Measurements from ENCODE around the gene CCDC142. TPM values are rescaled to one million over a fixed set of nuclear protein-coding genes. Genes with fewer than 3 reads are reported as not detected.
"Not testable (repeated sequence)": the region's sequence is repeated elsewhere in the genome, so short reads cannot be mapped to it uniquely, and the experiment has no call there.

The CCDC142 gene
- total RNA-seq, 1 experiment from 2014 or later = 7.8 TPM

- not testable (repeated sequence) for DNase-seq (ENCODE audit: low read depth)
Observed at GRCh38 chr2:74442483-74443297, 40.1 kb downstream of the CCDC142 start.

DNA sequence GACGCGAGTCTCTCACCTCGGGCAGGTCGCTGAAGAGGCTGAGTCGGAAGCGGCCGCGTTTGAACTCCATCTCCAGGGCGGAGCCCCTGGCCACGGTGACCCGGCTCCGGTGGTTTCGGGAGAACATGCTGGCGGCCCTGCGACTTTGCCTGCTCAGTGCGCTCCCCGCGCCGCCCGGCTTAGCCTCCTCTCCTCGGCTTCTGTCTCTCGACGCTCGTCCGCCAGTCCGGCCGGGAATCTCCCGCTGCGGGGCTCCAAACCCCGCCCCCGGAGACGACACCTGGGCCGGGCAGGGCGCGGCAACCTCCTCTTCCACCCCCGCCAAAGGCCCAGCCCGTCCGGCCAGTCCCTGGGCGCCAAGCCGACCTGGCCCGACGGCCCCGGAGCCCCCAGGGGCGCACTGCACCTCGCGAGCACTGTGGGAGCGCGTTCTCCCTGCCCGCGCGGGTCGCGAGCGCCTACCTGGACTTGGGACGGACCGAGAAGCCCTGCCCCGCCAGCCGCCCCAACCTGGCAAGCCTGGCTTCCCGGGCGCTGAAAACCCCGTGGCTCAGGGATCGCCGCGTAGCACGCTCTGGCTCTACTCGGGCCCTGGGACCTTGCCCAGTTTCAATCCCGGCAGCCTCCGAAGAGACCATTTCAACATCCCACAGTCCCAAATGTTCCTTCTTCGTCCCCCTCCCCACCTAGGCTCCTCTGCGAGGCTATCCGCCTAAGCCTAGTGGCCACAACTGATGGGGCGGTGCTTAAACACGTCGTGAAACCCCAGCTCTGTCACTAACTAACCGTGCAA is 40.9 kb downstream of the CCDC142 start, which contains the start of gene RTKN:
Gene RTKN, minus strand, starts transcription at position 248 of the 793 bp plus-strand sequence. Its CDS starts 121 bp downstream, at position 127.
- no peak for DNase-seq (ENCODE audit: low read depth)

DNA sequence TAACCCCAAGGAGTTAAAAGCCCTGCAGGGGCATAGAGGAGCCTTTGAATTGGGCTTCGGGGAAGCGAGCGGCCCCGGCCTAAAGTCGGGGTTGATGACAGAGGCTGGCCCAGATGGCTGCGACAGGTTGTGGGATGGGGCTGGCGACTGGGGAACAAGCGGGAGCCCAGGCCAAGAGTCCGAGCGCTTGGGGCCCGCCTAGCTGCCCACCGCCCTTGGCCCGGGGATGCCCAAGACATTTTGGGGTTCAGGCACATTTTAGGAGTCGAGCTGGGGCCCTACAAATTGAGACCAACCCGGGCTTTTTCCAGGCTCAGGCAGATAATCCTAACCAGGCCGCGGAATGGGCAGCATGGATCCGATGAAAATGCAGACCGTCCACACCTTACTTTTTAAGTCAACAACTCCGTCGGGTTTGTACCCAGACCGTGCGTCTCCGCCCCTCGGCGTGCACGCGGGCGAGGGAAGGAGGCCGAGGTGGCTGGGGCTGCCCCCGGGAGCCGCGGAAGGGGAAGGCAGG is 41.6 kb downstream of the CCDC142 start:
- no peak for DNase-seq (ENCODE audit: low read depth)

DNA sequence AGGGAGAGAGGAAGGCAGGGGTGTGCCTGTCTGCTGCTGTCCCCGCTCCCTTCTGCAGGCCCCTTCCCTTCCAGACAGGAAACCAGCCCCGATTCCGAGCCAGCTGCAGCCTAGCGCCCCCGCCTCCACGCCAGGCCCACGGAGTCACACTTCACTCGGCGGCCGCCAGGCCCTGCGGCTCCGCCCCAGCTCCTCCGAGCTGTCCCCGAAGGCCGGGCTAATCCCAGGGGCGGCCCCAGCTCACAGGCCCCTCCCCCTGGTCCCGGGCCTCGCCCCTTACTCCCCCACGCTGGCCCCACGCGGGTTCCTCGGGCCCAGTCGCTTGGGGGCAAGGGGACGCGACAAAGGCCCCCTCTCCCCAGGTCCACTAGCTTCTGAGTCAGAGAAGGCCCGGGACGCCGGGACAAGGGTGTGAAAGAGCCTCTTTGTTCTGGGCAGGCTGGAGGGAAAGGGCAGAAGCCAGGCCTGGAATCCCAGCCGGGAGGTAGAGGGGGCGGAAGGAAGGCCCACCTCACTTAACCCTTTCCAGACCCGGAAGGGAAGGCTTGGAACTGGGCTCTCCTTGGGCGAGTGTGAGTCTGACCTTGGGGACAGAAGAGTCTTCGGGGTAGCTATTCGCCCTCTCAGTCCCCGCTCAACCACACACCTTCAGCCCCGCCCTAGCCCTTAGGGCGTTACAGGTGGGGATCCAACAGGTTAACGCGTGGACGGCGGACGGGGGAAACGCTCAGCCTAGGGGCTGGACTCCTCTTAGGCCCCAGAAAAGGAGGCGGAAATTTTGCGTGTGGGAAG is 42.2 kb downstream of the CCDC142 start:
- peak; percentile 78 for DNase-seq (ENCODE audit: low read depth)

DNA sequence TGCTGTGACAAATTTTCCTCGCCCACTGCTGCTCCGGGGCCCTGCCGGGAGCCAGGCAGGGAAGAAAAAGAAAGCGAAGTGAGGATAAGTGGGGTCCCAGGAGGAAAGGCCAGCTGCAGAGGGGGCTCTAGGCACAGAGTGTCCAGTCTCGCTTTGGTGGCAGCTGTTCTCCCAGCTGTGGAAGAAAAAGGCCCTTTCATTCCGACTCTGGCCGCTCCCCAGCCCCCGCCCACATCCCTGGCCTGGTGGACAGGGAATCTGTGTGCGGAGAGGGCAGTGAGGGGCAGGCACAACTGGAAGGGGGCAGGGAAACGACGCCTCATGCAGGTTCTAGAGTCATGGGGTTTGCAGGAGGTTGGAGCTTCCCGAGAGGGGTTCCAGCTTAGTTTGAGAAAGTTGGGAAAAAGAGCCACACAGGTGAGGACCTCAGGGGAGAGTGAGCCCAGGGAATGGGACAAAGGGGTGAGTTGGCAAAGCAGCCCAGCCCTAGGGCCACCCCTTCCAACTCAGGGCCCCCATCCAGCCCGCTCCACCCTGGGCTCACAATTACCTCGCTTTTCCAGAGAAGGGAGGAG is 42.9 kb downstream of the CCDC142 start:
- peak; percentile 34 for DNase-seq (ENCODE audit: low read depth)

DNA sequence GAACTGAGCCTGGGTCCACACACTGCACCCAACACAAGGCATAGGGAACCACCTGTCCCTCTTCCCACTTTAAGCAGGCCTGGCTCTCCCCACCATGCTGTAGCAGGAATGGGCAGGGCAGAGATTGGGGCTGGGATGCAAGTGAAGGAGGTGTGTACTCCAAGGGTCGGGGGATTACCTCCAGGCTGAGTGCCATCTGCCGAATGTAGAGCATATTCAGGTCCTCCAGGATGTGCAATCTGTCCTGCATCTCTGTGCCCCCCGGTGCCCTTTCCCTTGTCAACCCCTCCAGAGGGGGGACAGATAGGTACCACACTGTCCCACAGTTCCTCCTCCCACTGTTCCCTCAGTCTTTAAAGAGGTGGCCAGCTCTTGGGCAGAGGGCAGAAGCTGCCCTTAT is 43.4 kb downstream of the CCDC142 start:
- DNase-seq (ENCODE audit: low read depth) = no peak

DNA sequence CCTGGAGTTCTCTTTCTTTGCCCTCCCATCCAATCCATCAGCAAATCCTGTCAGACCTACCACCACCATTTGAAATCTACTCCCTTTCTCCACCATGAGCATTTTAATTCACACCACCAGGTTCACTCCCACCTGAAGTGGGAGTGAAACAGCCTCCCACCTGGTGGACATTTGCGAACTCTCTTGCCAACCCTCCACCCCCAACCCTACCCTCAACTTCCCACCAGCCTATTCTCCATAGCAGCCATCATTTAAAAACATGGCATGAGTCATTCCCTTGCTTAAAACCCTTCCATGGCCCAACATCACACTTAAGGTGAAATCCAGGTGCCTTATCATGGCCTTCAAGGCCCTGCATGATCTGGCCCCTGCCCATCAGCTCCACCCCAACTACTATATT is 44.5 kb downstream of the CCDC142 start:
- no peak for DNase-seq (ENCODE audit: low read depth)

DNA sequence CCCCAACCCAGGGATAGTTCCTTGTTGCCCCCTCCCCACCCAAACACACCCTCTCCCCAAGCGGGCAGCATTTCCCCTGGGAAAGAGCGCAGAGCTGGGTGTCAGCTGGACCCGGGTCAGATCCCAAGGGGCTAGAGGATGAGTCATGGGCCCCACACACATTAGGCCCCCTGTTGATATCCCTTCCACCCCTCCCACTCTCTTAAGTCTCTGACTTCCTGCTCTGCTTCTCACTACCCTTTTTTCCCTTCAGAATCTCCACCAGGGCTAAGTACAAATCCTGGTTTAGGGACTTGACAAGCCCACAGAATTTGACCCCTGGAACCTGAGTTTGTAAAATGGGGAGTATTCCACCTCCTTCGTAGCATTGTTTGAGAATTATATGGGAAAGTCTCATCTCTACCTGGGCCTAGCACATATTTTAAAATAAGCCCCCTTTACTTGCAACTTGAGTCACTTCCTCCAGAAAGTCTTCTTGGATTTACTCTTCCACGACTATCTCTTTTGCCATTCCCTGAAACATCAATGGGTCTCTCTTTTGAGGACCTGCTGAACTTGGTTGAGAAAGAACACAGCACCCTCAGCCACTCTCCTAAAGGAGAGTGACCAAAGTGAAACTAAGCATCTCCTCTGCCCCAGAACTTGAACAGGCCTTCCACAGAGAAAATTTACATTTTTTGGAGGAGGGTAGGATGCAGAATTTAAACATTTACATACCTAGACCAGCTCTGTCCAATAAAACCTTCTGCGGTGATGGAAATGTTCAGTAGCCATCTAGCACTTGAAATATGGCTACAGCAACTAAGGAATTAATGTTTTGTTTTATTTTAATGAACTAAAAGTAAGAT is 45.7 kb downstream of the CCDC142 start:
- DNase-seq (ENCODE audit: low read depth) = no peak

DNA sequence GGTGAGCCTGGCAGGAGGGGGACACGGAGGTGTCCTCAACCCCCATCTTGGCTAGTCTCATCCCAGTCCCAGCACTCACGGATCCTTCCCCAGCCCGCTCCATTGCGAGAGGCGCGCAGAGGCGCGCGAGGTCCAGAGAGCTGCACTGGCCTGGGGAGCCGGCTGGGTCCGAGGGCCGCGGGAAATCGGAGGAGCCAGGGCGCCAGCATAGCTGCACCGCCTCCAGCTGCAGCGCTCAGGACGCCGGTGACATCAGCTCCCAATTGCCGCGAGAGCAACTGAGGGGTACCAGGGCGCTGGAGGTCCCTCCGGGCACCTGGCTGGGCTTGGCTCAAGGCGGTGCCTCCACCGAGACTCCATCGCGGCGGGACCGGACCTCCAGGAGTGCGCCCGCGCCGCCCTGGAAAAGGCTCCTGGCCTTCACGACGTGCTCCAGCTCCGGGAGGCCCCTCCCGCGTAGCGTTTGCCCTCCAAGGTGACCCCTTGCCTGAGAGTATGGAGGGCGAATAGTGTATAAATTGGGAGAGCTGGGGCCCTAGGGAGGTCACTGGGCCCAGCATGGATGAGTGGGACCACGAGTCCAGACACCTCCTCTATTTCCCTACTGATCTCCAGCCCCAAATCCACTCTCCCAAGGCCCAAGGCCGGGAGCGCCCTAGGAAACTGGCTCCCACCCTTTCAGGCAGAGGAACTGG is 46.5 kb downstream of the CCDC142 start:
- no peak for DNase-seq (ENCODE audit: low read depth)

DNA sequence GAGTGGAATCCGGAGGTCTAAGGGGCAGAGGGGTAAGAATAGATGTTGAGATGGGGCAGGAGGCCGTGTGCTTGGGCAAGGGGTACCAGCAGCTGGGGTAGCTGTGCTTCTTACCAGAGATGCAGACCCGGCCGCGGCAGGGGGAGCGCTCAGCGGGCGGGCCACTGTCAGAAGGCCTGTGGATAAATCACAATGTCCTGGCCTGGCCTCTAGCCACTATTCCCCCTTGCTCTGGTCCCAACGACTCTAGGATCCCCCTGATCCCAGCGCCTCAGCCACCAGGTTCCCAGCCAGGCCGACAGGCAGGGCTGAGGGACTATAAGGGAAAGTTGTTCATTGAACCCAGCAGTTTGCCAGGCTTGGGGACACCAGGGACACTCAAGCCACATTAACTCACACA is 52.3 kb downstream of the CCDC142 start:
- DNase-seq (ENCODE audit: low read depth) = no peak

- no peak for DNase-seq (ENCODE audit: low read depth)
Observed at GRCh38 chr2:74429487-74430451, 53.0 kb downstream of the CCDC142 start.

DNA sequence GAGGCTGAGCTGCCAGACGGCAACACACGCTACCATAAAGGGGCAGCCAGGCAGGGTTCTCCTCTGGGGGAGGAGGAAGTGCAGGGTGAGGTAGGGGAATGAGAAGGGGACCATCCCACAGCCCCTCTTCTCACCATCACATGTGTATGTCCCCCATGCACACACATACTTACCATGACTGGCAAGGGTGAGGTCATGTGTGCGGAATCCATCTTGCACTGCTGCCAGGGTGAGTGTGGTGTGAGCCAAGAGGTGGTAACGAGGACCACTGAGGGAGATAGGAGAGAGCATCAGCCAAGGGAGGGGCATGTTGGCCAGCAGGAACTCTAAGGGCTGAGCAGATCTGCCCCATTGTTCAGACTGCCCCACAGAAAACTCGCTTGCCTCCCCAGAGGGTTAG is 54.1 kb downstream of the CCDC142 start:
- DNase-seq (ENCODE audit: low read depth) = no peak

GRCh38 chr2:74427551-74427950 is 55.2 kb downstream of the CCDC142 start:
- peak; percentile 13 for DNase-seq (ENCODE audit: low read depth)

- DNase-seq (ENCODE audit: low read depth) = no peak
Observed at GRCh38 chr2:74426181-74426758, 56.5 kb downstream of the CCDC142 start.

GRCh38 chr2:74425523-74425922 is 57.3 kb downstream of the CCDC142 start:
- DNase-seq (ENCODE audit: low read depth) = no peak

GRCh38 chr2:74424995-74425406 is 57.8 kb downstream of the CCDC142 start:
- no peak for DNase-seq (ENCODE audit: low read depth)

DNA sequence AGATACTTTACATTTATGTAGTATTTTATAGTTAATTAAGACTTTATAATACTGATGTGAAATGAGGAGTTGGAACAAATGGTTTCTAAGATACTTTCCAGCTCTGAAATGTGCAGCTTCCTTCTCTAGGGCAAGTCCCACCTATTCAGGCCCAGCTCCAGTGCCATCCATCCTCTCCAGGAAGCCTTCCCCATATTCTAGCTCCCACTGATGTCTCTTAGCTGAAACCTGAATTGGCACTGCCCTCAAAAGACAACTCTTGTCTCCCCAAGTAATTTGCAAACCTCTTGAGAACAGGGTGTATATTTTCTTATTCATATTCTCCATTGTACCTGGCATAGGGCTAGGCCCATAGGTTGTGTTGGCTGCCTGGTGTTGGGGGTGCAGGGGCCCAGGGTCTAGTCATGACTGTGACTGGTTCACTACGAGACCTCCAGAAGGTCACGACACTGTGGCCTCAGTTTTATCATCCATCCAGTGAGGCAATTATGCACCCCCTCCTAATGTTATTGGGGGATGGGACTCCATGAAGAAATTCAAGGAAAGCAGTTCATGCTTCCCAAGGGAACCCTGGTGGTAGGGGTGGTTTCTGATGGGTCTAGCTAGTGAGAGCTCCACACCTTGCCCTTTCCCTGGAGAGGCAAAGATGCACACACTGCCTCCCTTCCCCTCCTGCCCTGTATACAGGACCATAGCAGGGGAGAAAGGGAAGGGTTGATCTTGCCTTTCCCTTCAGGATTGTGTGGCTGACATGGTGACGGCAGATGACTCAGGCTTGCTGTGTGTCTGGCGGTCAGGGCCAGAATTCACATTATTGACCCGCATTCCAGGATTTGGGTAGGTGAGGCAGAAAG is 58.4 kb downstream of the CCDC142 start:
- DNase-seq (ENCODE audit: low read depth) = peak; percentile 23
